Measurements from ENCODE around the gene PPP6R1. TPM values are rescaled to one million over a fixed set of nuclear protein-coding genes. Genes with fewer than 3 reads are reported as not detected.

PPP6R1 gene
- total and polyA plus RNA-seq, 2 of the 13 experiments (the other 11 are each of a cell fraction or from before 2014, with no cell fraction given): 25.8 to 54.0 TPM

- Histone ChIP-seq H3K27me3 (ENCODE audit: control insufficient read depth in 1 of 2, insufficient read depth in 2 of 2, low read length in 2 of 2) (no peaks in the 10 kb centered on the region), H3K36me3 (replicated peaks in 1 of 2; ENCODE audit: control insufficient read depth in 1 of 2, insufficient read depth in 2 of 2, low read length in 2 of 2) (peaks cover 10 to 36% of the 10 kb centered on the region in 2 experiments; a peak in 4 of 5 replicates), H3K4me3 (replicated peaks in 1 of 3; ENCODE audit: insufficient read depth in 1 of 3, low read depth in 2 of 3, low read length in 3 of 3) (no peak overlapping the region), H2AFZ (ENCODE audit: low read length) (no peak overlapping the region), H3K4me2 (ENCODE audit: low read depth, low read length) (no peak overlapping the region), H3K9ac (ENCODE audit: insufficient read depth, low read depth, low read length) (no peak overlapping the region), H3K9me3 (ENCODE audit: low read length) (no peaks in the 10 kb centered on the region), H4K20me1 (ENCODE audit: insufficient read depth, low read length) (no peaks in the 10 kb centered on the region), H3K4me1 (ENCODE audit: insufficient read depth, low read length) (peaks cover 8% of the 10 kb centered on the region), H3K27ac (ENCODE audit: extremely low read length, insufficient read depth, low read length) (no peak overlapping the region), H3K79me2 (ENCODE audit: insufficient read depth, low read length) (peaks cover 3% of the 10 kb centered on the region)
- POLR2A ChIA-PET: no interaction called here
- BruUV-seq (replicated peaks): no TSS peak
- TF ChIP-seq CHCHD3 (CRISPR knock-in tag; IDR thresholded peaks at IDR 0.05): no peak
- TF ChIP-seq RBFOX2 (IDR thresholded peaks at IDR 0.05; ENCODE audit: low read depth, low read length): 0 out of 2 replicates have a peak, but pooled peaks have one; percentile 26
- no peak for ATAC-seq
- DNase-seq (ENCODE audit: low spot score): no peak
- WGBS (ENCODE audit: low lambda C conversion rate): 94% methylated on average over 9 of the region's 36 CpGs
- intact Hi-C loops (cut with micrococcal nuclease; ENCODE audit: unreplicated experiment) (no loop called here), in situ Hi-C loops (cut with HindIII; ENCODE audit: extremely low pct_ligation_motif_present, low pct_unique_long_range_greater_than_20kb) (no loop called here)
- FAIRE-seq: no peak
- CTCF ChIA-PET (ENCODE audit: low intra/inter-chr PET ratio, low total read pairs): no interaction called here
Measured at GRCh38 chr19:55273978-55274707, 15.3 kb upstream of the PPP6R1 start.

GRCh38 chr19:55272142-55272541 lies 13.3 kb upstream of the PPP6R1 start:
- Histone ChIP-seq H3K27me3 (ENCODE audit: control insufficient read depth in 1 of 2, insufficient read depth in 2 of 2, low read length in 2 of 2) (no peaks in the 10 kb centered on the region), H3K9me3 (ENCODE audit: low read length) (no peaks in the 10 kb centered on the region), H2AFZ (ENCODE audit: low read length) (no peak overlapping the region), H3K4me2 (ENCODE audit: low read depth, low read length) (no peak overlapping the region), H3K36me3 (replicated peaks in 1 of 2; ENCODE audit: control insufficient read depth in 1 of 2, insufficient read depth in 2 of 2, low read length in 2 of 2) (peaks cover 7 to 27% of the 10 kb centered on the region in 2 experiments; a peak in 4 of 5 replicates), H4K20me1 (ENCODE audit: insufficient read depth, low read length) (no peaks in the 10 kb centered on the region), H3K9ac (ENCODE audit: insufficient read depth, low read depth, low read length) (no peak overlapping the region), H3K4me1 (ENCODE audit: insufficient read depth, low read length) (no peaks in the 10 kb centered on the region), H3K27ac (ENCODE audit: extremely low read length, insufficient read depth, low read length) (no peak overlapping the region), H3K4me3 (replicated peaks in 1 of 3; ENCODE audit: insufficient read depth in 1 of 3, low read depth in 2 of 3, low read length in 3 of 3) (no peak overlapping the region), H3K79me2 (ENCODE audit: insufficient read depth, low read length) (no peaks in the 10 kb centered on the region)
- intact Hi-C loops (cut with micrococcal nuclease; ENCODE audit: unreplicated experiment) (no loop called here), in situ Hi-C loops (cut with HindIII; ENCODE audit: extremely low pct_ligation_motif_present, low pct_unique_long_range_greater_than_20kb) (no loop called here)
- FAIRE-seq: no peak
- DNase-seq (ENCODE audit: low spot score): no peak
- ChIA-PET CTCF (ENCODE audit: low intra/inter-chr PET ratio, low total read pairs) (no interaction called here), POLR2A (no interaction called here)
- BruUV-seq (replicated peaks): no TSS peak
- WGBS (ENCODE audit: low lambda C conversion rate): 98% methylated on average over 18 of the region's 18 CpGs
- no peak for ATAC-seq
- no peak for TF ChIP-seq ZNF878 (CRISPR knock-in tag; IDR thresholded peaks at IDR 0.05)
- no peak for TF ChIP-seq SMARCC2 (IDR thresholded peaks at IDR 0.05)
- TF ChIP-seq ZBTB33 (CRISPR knock-in tag; IDR thresholded peaks at IDR 0.05): peak; percentile 99
- no peak for TF ChIP-seq ZBTB7B (CRISPR knock-in tag; IDR thresholded peaks at IDR 0.05)
- TF ChIP-seq ZBTB14 (CRISPR knock-in tag; IDR thresholded peaks at IDR 0.05): no peak
- no peak for TF ChIP-seq NR1H2 (CRISPR knock-in tag; IDR thresholded peaks at IDR 0.05; ENCODE audit: borderline replicate concordance, low read depth)
- no peak for TF ChIP-seq NFRKB (IDR thresholded peaks at IDR 0.05)
